ENCODE results near the gene GET4. TPM values are rescaled to one million over a fixed set of nuclear protein-coding genes. Genes with fewer than 3 reads are reported as not detected.
"Not testable (repeated sequence)": the region's sequence is repeated elsewhere in the genome, so short reads cannot be mapped to it uniquely, and the experiment has no call there.

The GET4 gene
- total RNA-seq, 4 donors from 2014 or later = 46.1 to 67.7 (median 51.6) TPM

GRCh38 chr7:938546-939185 lies 62.3 kb downstream of the GET4 start:
- TF ChIP-seq CTCF (IDR thresholded peaks at IDR 0.05) = no peak
- no peak for TF ChIP-seq POLR2A (IDR thresholded peaks at IDR 0.05)
- no peak for DNase-seq (ENCODE audit: low spot score in 2 of 2)
- intact Hi-C loops (cut with DNase I; ENCODE audit: low total_unique reads) = no loop called here
- 94 to 97% methylated on average over 22 to 27 of the region's 27 CpGs for WGBS, 2 donors
- H3K4me3 ChIP-seq (ENCODE audit: low read depth, poor library complexity, severe bottlenecking) = no peak overlapping the region

GRCh38 chr7:939843-940242 lies 63.5 kb downstream of the GET4 start:
- no peak for TF ChIP-seq CTCF (IDR thresholded peaks at IDR 0.05)
- no peak for TF ChIP-seq POLR2A (IDR thresholded peaks at IDR 0.05)
- no peak overlapping the region for H3K4me3 ChIP-seq (ENCODE audit: low read depth, poor library complexity, severe bottlenecking)
- intact Hi-C loops (cut with DNase I; ENCODE audit: low total_unique reads) = no loop called here
- no peak for DNase-seq (ENCODE audit: low spot score in 2 of 2)
- 93 to 95% methylated on average over 4 of the region's 4 CpGs for WGBS, 2 donors

DNA sequence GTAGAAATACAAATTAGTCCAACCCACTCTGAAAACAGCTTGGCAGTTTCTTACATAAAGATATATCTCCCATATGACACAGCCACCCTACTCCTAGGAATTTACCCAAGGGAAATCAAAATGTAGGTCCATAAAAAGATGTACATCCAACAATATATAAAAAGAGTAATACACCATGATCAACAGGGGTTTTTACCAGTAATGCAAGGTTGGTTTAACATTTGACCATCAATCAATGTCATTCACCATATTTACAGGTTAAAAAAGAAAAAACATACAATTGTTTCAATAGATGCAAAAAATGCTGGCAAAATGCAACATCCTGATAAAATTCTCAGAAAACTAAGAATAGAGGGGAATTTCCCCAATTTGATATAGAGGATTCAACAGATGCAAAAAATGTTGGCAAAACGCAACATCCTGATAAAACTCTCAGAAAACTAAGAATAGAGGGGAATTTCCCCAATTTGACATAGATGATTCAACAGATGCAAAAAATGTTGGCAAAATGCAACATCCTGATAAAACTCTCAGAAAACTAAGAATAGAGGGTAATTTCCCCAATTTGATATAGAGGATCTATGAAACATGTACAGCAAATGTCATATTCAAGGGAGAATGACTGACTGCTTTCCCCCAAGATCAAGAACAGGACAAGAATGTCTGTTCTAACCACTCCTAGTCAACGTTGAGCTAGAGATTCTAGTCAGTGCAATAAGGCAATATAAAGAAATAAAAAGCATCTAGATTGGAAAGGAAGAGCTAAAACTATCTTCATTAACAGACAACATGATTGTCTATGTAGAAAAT lies 64.5 kb downstream of the GET4 start:
- intact Hi-C loops (cut with DNase I; ENCODE audit: low total_unique reads) = no loop called here
- TF ChIP-seq CTCF (IDR thresholded peaks at IDR 0.05) = no peak
- TF ChIP-seq POLR2A (IDR thresholded peaks at IDR 0.05) = no peak
- 33 to 36% methylated on average over 2 of the region's 2 CpGs for WGBS, 2 donors
- DNase-seq (ENCODE audit: low spot score in 2 of 2) = no peak
- H3K4me3 ChIP-seq (ENCODE audit: low read depth, poor library complexity, severe bottlenecking) = no peak overlapping the region

DNA sequence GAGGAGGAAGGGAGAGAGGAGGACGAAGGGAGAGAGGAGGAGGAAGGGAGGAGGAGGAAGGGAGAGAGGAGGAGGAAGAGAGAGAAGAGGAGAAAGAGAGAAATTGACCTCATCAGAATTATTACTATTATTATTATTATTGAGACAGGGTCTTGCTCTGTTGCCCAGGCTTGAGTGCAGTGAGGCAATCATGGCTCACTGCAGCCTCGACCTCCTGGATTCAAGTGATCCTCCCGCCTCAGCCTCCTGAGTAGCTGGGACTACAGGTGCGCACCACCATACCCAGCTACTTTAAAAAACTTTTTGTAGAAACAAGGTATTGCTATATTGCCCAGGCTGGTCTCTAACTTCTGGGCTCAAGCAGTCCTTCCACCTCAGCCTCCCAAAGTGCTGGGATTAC lies 67.4 kb downstream of the GET4 start:
- DNase-seq (ENCODE audit: low spot score in 2 of 2); intact Hi-C loops (cut with DNase I; ENCODE audit: low total_unique reads); H3K4me3 ChIP-seq (ENCODE audit: low read depth, poor library complexity, severe bottlenecking): not testable (repeated sequence)
- WGBS, 2 donors = 87 to 90% methylated on average over 4 of the region's 4 CpGs

DNA sequence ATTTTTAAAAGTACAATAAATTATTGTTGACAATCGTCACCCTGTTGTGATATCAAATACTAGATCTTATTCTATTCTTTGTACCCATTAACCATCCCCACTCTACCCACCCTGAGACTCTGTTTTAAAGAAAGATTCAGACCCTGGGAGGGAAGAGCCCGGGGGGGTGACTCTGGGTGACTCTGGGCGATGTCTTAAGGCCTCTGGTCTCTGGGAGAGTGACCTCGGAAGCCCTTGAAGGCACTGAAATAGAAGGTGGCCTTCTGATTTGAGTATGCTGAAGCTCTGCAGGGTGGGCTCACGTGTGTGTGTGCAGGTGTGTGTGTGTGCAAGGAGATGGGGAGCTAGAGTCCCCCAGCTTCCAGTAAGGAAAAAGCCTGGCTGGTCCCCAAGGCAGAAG lies 68.4 kb downstream of the GET4 start:
- TF ChIP-seq CTCF (IDR thresholded peaks at IDR 0.05) (no peak), POLR2A (IDR thresholded peaks at IDR 0.05) (no peak)
- no peak overlapping the region for H3K4me3 ChIP-seq (ENCODE audit: low read depth, poor library complexity, severe bottlenecking)
- no peak for DNase-seq (ENCODE audit: low spot score in 2 of 2)
- 81 to 82% methylated on average over 5 of the region's 5 CpGs for WGBS, 2 donors
- intact Hi-C loops (cut with DNase I; ENCODE audit: low total_unique reads) = no loop called here

DNA sequence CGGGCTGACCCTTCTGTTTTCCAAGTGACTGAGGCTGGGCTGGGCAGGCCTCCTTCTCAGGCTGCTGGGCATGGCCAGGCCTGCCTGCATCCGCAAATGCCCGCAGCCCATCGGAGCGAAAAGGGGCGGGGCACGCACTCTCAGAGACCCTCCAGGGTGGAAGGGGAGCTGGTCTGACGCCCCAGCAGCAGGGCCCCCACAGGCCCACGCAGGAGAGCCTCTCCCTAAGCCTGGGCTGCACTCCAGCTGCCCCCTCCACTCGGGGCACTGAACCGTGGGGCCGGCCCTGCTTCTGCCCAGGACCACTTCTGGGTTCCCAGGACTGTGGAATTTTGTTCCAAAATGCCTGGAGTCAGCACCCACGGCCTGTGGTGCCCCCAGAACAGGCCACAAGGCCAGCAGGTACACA lies 68.8 kb downstream of the GET4 start:
- 28 to 62% methylated on average over 9 to 13 of the region's 13 CpGs for WGBS, 2 donors
- H3K4me3 ChIP-seq (ENCODE audit: low read depth, poor library complexity, severe bottlenecking) = no peak overlapping the region
- DNase-seq (ENCODE audit: low spot score in 2 of 2) = peak in 1 of 2 donors; percentile 79
- TF ChIP-seq CTCF (IDR thresholded peaks at IDR 0.05) = no peak
- TF ChIP-seq POLR2A (IDR thresholded peaks at IDR 0.05) = no peak
- intact Hi-C loops (cut with DNase I; ENCODE audit: low total_unique reads) = no loop called here

Measured in lower leg skin (tissue), 4 donors.